Large intestine (tissue), 12 donors: ENCODE results near the gene AQP10. TPM values are rescaled to one million over a fixed set of nuclear protein-coding genes. Genes with fewer than 3 reads are reported as not detected.
"Not testable (repeated sequence)": the region's sequence is repeated elsewhere in the genome, so short reads cannot be mapped to it uniquely, and the experiment has no call there.

Experiments used
- DNase-seq, 2 donors: peaks; one replicate each; pipeline versions ENCODE4 v3.0.0 to v3.0.0-alpha.2; 2013
- H3K27ac ChIP-seq: one replicate; pipeline ENCODE4 v1.5.1; 2013; ENCODE audit warnings: low read length
- H3K27me3 ChIP-seq: 2 replicates; pipeline ENCODE4 v1.6.1; 2013; ENCODE audit warnings: low read length; ENCODE audit not compliant: control insufficient read depth, insufficient read depth
- H3K36me3 ChIP-seq: 2 replicates; pipeline ENCODE4 v1.6.1; 2013; ENCODE audit warnings: low read length; ENCODE audit not compliant: control insufficient read depth, insufficient read depth
- H3K4me1 ChIP-seq: one replicate; pipeline ENCODE4 v1.6.1; 2013; ENCODE audit warnings: low read length; ENCODE audit not compliant: control insufficient read depth, insufficient read depth
- H3K4me3 ChIP-seq: one replicate; pipeline ENCODE4 v1.5.1; 2013; ENCODE audit warnings: low read length
- H3K9me3 ChIP-seq: one replicate; pipeline ENCODE4 v1.6.1; 2013; ENCODE audit warnings: mild to moderate bottlenecking, low read depth, low read length, moderate library complexity; ENCODE audit not compliant: control insufficient read depth
- WGBS: methylation state at CpG from one replicate; pipeline ENCODE4 v1.1.5; 2013; ENCODE audit warnings: low lambda C conversion rate; ENCODE audit not compliant: insufficient coverage; 5-methylcytosine and 5-hydroxymethylcytosine counted together
- long read RNA-seq, 11 donors: transcript quantifications; one replicate each; lab custom pipeline, GENCODE V29; 2026
- polyA plus RNA-seq: library from polyadenylated mRNA; unstranded; fragments of 120-200 nt; gene quantifications from one replicate; pipeline ENCODE4 v1.2.1, GENCODE V29; 2013

The AQP10 gene
- polyA plus RNA-seq, result 11.1 TPM
- long read RNA-seq, donor 1, partial matches to known transcripts, result 0 of 1 reads
- long read RNA-seq, donor 1, other reads (novel, unspliced or antisense), result 0 of 1 reads
- long read RNA-seq, donor 2, result 0 reads
- long read RNA-seq, donor 3, result 0 reads
- long read RNA-seq, donor 4, result 0 reads
- long read RNA-seq, donor 5, result 0 reads
- long read RNA-seq, donor 6, transcript AQP10-201 (6 exons, 1,791 nt), result major isoform, 11 of 15 reads
- long read RNA-seq, donor 6, partial matches to known transcripts, result 0 of 15 reads
- long read RNA-seq, donor 6, other reads (novel, unspliced or antisense), result 0 of 15 reads
- long read RNA-seq, donor 7, partial matches to known transcripts, result 0 of 2 reads
- long read RNA-seq, donor 7, other reads (novel, unspliced or antisense), result 0 of 2 reads
- long read RNA-seq, donor 8, result 0 reads
- long read RNA-seq, donor 9, result 0 reads
- long read RNA-seq, donor 10, transcript AQP10-201 (6 exons, 1,791 nt), result major isoform, 11 of 11 reads
- long read RNA-seq, donor 10, partial matches to known transcripts, result 0 of 11 reads
- long read RNA-seq, donor 10, other reads (novel, unspliced or antisense), result 0 of 11 reads
- long read RNA-seq, donor 11, result 0 reads

- Histone ChIP-seq H3K36me3 (no peaks in the 10 kb centered on the region), H3K4me3 (no peak within 1 kb of the TSS), H3K27ac (peak within 1 kb of the TSS; percentile 70), H3K4me1 (peaks cover 15% of the 10 kb centered on the region), H3K9me3 (no peaks in the 10 kb centered on the region), H3K27me3 (peaks cover 22% of the 10 kb centered on the region)
- WGBS, result 0% methylated on average over 2 of the region's 9 CpGs
- DNase-seq, result peak; percentile 93 to 97
These were observed at the start of gene AQP10 for GRCh38 chr1:154320882-154321608. Gene AQP10 (plus strand): TSS chr1:154321093. CDS start chr1:154321156, 63 bp downstream.

GRCh38 chr1:154272217-154272998 lies 48.5 kb upstream of the AQP10 start, which contains the start of gene HAX1:
Gene HAX1 (plus strand): TSS chr1:154272629. CDS start chr1:154272724, 95 bp downstream.
- peak; percentile 93 to 96 for DNase-seq
- H3K36me3 ChIP-seq, result peaks cover 38% of the 10 kb centered on the region
- peak within 1 kb of the TSS; percentile 74 for H3K4me3 ChIP-seq
- WGBS, result 0% methylated on average over 2 of the region's 47 CpGs
- peaks cover 8% of the 10 kb centered on the region for H3K4me1 ChIP-seq
- H3K9me3 ChIP-seq, result no peaks in the 10 kb centered on the region
- peak within 1 kb of the TSS; percentile 87 for H3K27ac ChIP-seq
- no peaks in the 10 kb centered on the region for H3K27me3 ChIP-seq

GRCh38 chr1:154272999-154273563 lies 47.8 kb upstream of the AQP10 start:
- Histone ChIP-seq H3K36me3 (peaks cover 35% of the 10 kb centered on the region), H3K4me3 (peak overlapping the region; percentile 74), H3K9me3 (no peaks in the 10 kb centered on the region), H3K27ac (peak overlapping the region; percentile 87), H3K4me1 (peaks cover 8% of the 10 kb centered on the region), H3K27me3 (no peaks in the 10 kb centered on the region)
- DNase-seq, result no peak
- 0% methylated on average over 1 of the region's 13 CpGs for WGBS

- WGBS, result 100% methylated on average over 2 of the region's 7 CpGs
- no peak overlapping the region for H3K4me3 ChIP-seq
- DNase-seq, result no peak
- no peak overlapping the region for H3K27ac ChIP-seq
- peaks cover 8% of the 10 kb centered on the region for H3K4me1 ChIP-seq
- no peaks in the 10 kb centered on the region for H3K27me3 ChIP-seq
- peaks cover 11% of the 10 kb centered on the region for H3K36me3 ChIP-seq
- no peaks in the 10 kb centered on the region for H3K9me3 ChIP-seq
These were observed 44.1 kb upstream of the AQP10 start for GRCh38 chr1:154276797-154277196.

- not testable (repeated sequence) for H3K27me3 ChIP-seq, H3K9me3 ChIP-seq, DNase-seq, H3K36me3 ChIP-seq, H3K4me3 ChIP-seq, H3K4me1 ChIP-seq, H3K27ac ChIP-seq
- no CpG with 5 or more reads among the region's 30 CpGs for WGBS
These were observed 33.3 kb upstream of the AQP10 start for GRCh38 chr1:154287591-154287990.

- Histone ChIP-seq H3K27ac (no peak overlapping the region), H3K4me3 (no peak overlapping the region), H3K9me3 (peaks cover 7% of the 10 kb centered on the region), H3K36me3 (no peaks in the 10 kb centered on the region), H3K27me3 (no peaks in the 10 kb centered on the region), H3K4me1 (no peaks in the 10 kb centered on the region)
- WGBS, result no CpG with 5 or more reads among the region's 3 CpGs
- no peak for DNase-seq
These were observed 32.2 kb upstream of the AQP10 start for GRCh38 chr1:154288661-154289060.

GRCh38 chr1:154290921-154291320 lies 30.0 kb upstream of the AQP10 start:
- Histone ChIP-seq H3K27me3 (no peaks in the 10 kb centered on the region), H3K27ac (no peak overlapping the region), H3K4me3 (no peak overlapping the region), H3K4me1 (no peaks in the 10 kb centered on the region), H3K9me3 (peaks cover 26% of the 10 kb centered on the region), H3K36me3 (no peaks in the 10 kb centered on the region)
- DNase-seq, result no peak
- WGBS, result no CpG with 5 or more reads among the region's 1 CpG

GRCh38 chr1:154295408-154296235 lies 25.3 kb upstream of the AQP10 start:
- H3K27ac ChIP-seq, result no peak overlapping the region
- H3K4me3 ChIP-seq, result no peak overlapping the region
- WGBS, result 80% methylated on average over 1 of the region's 8 CpGs
- no peaks in the 10 kb centered on the region for H3K4me1 ChIP-seq
- no peaks in the 10 kb centered on the region for H3K36me3 ChIP-seq
- H3K27me3 ChIP-seq, result no peaks in the 10 kb centered on the region
- H3K9me3 ChIP-seq, result peaks cover 34% of the 10 kb centered on the region
- no peak for DNase-seq

GRCh38 chr1:154301582-154301981 lies 19.3 kb upstream of the AQP10 start:
- H3K36me3 ChIP-seq, result no peaks in the 10 kb centered on the region

More at GRCh38 chr1:154301582-154301981, 19.3 kb upstream of the AQP10 start:
- H3K9me3 ChIP-seq, result peaks cover 8% of the 10 kb centered on the region
- whole genome bisulfite sequencing, result no CpG with 5 or more reads among the region's 1 CpG
- no peak overlapping the region for H3K4me3 ChIP-seq
- H3K27me3 ChIP-seq, result no peaks in the 10 kb centered on the region
- H3K27ac ChIP-seq, result no peak overlapping the region
- DNase-seq, result no peak
- no peaks in the 10 kb centered on the region for H3K4me1 ChIP-seq
